Measurements from ENCODE around the gene GNG4.
"Not testable (repeated sequence)": the region's sequence is repeated elsewhere in the genome, so short reads cannot be mapped to it uniquely, and the experiment has no call there.

GNG4 gene

DNA sequence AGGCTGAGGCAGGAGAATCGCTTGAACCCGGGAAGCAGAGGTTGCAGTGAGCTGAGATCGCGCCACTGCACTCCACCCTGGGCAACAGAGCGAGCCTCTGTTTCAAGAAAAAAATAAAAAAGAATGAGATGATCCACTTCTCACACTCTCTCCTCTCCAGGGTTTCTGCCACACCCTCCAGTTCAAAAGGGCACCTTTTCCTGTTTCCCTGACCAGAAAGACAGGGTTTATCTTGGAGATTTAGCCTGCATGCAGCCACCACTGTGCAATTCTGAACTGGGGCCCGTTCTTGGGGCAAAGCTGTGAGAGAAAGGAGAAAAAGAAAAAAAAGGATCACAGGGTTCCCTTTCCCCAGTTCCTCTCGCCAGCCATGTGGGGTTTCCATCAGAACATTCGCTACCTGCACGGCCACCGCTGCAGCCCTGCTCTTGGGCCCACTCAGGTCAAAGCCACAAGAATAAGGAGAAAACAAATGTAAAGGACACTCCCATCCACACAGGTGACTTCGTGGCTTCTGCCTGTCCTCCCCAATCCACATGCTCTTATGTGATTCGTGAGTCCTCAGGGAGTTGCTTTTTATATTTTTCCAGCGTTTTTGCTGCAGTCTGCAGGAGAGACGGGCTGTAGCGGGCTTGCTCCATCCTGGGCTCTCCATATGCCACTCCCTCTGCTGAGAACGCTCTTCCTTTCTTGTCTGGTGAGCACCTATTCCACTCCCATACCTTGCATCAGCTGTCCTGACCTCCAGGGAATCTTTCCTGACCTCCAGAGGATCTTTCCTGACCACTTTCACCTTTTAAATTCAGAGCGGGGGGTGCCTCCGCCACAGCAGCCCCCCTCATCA lies 26.4 kb downstream of the GNG4 start:
- DNase-seq, result no peak

DNA sequence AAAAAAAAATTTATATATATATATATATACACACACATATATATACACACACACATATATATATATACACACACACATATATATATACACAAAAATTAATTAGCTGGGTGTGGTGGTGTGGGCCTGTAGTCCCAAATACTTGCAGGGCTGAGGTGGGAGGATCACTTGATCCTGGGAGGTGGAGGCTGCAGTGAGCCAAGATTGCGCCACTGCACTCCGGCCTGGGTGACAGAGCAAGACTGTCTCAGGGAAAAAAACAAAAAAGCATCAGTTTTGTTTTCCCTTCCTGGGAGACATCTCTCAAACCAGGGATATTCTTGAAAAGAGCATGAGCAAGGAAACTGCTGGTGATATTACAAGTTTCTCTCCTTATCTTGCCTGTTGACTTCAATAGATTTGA lies 30.4 kb downstream of the GNG4 start:
- not testable (repeated sequence) for DNase-seq

DNA sequence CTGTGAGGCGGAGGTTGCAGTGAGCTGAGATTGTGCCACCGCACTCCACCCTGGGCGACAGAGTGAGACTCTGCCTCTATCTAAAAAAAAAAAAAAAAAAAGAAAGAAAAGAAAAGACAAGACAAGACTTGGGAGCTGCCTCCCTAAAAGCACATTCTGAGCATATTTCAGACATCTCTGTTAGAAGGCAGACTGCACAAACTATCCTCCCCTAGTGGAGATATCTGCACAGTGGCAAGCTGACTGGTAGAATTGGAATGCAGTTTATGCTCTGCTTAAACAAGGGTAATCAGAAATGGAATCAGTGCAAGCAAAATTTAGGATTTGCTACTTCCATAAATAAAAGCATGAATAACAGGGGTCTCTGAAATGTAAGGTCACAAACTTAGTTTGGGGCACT lies 31.8 kb downstream of the GNG4 start:
- no peak for DNase-seq

DNA sequence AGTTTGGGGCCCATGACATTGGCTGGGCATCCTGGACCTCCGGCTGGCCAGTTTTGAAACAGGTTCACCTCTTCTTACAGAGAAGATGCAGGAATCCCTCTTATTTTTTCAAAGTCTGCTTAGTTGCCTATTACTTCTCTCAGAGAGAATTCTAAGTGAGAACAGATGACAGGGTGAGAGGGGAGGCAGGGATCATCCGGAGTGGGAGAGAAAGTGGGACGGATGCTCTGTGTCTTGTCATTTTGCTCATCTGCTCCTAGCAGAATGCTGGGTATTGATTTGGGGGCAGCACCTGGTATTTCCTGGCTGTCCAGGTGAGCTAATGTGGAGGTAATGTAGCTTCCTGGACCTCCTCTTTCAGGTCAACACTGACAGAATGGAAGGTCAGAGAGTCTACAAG lies 32.4 kb downstream of the GNG4 start:
- DNase-seq, result no peak

DNA sequence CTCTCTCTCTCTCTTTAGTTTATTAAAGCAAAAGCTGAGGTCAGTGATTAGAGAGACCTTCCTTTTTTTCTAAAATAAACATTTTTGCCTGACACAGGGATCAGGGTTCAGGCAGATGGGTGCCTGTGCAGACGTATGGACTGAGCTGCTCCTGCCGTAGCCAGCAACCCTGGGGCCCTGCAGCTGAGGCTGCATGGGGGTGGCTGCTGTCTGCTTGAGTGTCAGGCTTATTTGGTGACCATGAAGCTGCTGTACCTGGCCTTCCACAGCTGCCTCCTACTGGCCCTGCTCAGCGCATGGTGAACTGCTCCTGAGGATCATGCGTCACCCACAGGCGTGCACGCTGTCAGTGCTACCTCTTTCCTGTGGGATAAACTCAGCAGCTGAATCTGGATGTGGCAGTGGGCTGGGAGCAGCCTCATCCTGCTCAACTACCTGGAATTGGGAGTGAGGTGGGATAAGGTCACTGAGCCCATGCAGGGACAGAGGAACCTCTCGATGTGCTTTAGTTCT lies 35.1 kb downstream of the GNG4 start:
- no peak for DNase-seq

DNA sequence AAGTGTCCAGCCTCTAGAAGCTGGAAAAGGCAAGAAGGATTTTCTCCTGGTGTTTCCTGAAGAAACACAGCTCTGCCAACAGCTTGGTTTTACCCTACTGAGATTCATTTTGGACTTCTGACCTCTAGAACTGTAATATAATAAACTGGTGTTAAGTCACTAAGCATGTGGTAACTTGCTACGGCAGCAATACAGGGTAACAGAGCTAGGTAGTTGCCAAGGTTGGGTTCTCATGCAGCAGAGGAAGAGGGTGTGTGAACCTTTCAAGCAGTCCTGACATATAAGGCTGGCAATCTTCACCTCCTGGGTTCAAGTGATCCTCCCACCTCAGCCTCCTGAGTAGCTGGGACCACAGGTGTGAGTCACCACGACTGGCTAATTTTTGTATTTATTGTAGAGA lies 36.0 kb downstream of the GNG4 start:
- no peak for DNase-seq

DNA sequence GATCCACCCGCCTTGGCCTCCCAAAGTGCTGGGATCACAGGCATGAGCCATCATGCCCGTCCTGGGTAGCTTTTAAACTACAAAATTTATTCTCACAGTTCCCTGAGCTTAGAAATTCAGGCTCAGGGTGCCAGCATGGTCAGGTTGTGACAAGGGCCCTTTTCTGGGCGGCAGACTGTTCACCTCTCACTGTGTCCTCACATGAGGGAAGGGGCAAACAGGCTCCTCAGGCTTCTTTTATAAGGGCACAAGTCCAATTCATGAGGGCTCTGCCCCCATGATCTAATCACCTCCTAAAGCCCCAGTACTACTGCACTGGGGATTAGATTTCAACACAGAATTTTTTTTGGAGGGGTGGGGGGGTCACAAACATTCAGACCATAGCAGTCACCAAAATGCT lies 36.8 kb downstream of the GNG4 start:
- DNase-seq, result no peak

DNA sequence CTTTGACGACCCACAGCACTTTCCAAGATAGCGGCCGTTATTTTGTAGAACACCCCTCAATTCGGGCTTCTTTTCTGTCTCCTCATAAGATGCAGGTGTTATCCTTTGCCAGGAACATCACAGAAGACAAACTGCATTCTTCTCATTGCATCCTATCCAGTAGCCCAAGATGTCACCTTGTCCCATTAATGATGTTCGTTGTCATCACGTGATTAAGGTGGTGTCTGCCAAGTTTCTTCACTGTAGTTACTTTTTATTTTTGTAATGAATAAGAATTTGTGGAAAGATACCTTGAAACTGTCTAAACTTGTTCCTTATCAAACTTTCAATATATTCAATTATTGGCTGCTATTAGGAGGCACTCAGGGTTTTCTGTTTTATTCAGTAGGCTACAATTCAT lies 39.4 kb downstream of the GNG4 start:
- DNase-seq, result no peak

DNA sequence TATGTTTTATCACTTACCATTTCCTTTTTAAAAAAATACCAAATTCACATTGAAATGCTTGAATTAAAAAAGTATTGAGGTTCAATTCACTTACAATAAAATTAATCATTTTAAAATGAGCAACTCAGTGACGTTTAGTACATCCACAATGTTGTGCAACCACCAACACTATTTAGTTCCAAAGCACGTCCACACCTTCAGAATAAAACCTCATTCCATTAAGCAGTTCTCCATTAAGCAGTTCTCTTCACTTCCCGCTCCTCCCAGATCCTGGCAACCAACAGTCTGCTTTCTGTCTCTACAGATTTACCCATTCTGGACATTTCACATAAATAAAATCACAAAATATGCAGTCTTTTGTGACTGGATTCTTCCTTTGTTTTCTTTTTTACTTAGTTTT lies 41.3 kb downstream of the GNG4 start:
- no peak for DNase-seq

DNA sequence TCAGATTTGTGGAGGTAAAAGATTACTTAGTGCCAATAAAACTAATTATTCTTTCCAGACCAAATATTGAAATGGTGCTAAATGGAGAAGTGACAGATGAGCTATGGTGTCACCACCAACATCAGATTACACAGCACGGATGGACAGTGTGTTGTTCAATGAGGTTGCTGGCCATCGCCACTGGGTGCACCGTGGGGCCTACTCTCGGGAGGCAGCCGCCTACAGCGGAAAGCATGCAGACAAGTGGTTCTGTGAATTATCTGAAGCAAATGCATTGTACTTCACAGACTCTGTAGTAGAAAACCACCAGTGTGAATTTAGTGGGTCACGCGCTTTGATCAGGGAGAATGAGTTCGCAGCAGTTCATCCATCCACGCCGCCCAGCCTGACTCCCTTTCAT lies 42.3 kb downstream of the GNG4 start:
- DNase-seq, result no peak

DNA sequence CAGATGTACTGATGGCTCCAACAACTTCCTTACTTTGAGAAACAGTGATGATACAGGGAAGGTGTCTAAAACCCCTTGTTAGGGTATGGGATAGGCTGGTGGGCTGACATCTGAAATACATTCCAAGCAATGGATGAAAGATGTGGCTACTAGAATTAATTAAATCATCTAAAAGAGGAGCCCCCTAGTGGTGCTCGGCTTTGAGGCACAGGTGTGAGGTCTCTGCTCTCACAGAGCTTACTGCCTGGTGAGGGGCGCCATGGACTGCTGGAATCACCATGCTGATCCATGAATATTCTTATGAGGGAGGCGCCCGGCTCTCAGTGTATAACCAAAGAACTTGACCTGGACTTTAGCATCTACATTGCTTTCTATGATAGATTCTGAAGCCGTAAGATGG lies 48.5 kb downstream of the GNG4 start:
- DNase-seq, result peak; percentile 19

DNA sequence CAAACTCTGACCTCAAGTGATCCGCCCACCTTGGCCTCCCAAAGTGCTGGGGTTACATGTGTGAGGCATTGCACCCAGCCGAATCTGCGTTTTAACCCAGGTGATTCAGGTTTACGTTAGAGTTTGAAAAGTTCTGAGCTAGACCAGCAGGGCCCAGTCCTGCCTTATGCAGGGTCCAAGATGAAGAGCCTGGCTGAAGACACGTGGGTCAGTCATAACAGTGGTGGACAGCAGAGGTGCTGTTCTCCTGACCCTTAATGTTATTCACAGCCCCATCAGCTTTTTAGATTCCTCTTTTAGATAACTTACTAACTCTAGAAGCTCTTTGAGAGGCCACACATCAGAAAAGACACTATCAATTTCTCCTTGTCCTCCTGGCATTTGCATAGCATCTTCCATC lies 50.0 kb downstream of the GNG4 start:
- no peak for DNase-seq

DNA sequence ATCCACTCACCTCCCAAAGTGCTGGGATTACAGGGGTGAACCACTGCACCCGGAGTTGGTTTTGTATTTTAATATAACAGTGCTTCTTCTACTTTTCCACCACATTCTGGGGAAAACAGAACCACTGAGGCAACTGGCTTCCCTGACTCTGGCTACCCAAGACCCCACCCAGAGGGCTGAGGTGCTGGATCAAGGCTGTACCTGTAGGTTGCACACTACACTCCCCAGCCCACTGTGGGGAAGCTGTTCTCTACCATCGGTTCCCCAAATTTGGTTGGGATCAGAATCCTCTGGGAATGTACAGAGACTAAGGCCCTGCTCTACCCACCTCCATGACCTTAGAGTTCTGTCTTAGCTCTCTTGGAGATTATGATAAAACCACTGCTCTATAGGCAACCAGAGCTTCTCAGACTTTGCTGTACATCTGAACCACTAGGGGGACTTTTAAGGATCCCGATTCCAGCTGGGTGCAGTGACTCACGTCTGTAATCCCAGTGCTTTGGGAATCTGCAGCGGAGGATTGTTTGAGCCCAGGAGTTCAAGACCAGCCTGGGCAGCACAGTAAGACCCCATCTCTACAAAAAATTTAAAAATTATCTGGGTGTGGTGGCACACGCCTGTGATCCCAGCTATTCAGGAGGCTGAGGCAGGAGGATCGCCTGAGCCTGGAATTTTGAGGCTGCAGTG lies 51.6 kb downstream of the GNG4 start:
- DNase-seq, result no peak

DNA sequence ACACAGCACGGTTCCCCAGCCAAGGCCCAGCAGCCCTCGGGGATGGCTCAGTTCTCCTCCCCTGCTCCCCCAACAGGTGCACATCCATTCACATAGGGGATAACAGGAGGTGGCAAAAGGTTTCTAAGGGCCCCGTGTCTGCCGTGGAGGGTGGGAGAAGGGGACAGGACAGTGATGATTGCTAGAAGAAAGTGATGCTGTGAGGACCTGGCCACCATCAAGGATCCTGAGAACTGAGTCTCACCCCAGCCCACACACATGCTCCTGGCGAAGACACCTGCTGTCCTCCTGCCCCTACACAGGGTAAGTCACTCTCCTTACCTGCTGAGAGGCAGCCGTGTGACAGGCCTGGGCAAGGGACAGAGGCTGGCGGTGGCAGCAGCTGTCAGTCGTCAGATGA lies 54.5 kb downstream of the GNG4 start:
- DNase-seq, result no peak

DNA sequence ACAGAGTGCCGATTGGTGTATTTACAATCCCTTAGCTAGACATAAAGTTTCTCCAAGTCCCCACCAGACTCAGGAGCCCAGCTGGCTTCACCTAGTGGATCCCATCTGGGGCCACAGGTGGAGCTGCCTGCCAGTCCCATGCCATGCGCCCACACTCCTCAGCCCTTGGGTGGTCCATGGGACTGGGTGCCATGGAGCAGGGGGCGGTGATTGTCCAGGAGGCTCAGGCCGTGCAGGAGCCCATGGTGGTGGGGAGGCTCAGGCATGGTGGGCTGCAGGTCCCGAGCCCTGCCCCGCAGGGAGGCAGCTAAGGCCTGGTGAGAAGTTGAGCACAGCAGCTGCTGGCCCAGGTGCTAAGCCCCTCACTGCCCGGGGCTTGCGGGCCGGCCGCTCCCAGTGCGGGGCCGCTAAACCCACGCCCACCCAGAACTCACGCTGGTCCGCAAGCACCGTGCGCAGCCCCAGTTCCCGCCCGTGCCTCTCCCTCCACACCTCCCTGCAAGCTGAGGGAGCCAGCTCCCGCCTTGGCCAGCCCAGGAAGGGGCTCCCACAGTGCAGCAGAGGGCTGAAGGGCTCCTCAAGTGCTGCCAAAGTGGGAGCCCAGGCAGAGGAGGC lies 55.2 kb downstream of the GNG4 start:
- DNase-seq, result not testable (repeated sequence)

DNA sequence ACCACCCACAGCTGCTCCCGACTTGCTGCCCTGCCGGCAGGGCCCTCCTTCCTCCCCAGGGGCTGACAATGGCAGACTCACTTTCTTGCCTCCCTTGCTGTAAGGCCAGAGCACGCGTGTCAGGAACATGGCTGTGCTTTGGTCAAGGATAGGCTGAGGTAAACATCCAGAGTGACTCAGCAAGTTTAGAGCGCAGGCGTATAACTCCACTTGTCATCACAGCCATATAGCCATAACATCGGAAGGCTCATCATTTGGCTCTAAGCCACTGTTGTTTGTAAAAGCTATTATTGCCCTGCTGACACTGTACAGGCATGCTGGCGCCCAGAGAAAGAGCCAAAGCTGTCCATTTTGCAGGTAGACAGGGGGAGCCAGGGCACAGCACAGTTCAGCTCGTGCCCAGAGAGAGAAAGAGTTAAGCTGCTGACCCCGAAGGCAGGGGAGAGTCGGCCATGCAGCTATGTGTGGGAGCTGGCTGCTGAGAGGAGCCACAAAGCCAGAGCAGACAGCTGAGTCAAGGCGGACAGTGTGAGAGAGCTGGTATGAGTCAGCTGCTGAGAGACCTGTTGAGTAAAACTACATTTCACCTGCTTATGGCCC lies 60.6 kb downstream of the GNG4 start:
- no peak for DNase-seq

DNA sequence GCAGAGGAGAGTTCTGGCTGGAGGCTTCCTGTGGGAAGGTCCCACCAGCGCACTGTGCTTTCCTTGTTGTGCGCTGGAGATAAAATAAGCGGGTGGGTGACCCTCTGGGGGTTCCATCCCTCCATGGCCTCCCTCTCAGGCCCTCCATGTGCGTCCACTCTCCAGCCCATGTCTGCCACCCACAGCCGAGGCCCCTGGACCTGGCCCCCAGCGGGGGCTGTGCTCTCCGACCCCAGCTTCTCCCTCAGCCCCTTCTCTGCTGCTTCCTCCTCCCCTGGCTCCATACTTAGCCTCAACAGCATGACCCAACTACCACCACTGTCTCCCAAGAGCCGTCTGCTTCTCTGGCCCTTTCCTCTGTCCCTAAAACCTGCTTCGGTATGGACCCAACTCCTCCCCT lies 61.4 kb downstream of the GNG4 start:
- DNase-seq, result no peak

DNA sequence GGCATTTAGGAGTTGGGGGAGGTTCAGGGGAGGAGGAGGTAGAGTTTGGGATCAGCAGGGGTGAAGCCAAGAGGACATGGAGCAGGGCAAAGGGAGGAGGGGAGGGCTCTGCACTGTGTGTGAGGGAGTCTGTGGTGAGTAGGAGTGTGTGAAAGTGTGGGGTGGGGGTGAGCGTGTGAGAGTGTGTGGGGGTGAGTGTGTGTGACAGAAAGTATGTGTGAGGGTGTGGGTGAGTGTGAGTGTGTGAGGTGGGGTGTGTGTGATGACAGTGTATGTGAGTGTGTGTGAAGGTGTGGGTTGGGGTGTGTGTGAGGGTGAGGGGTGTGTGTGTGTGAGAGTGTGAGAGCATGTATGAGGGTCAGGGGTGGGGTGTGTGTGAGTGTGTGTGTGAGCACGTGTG lies 62.6 kb downstream of the GNG4 start:
- DNase-seq, result no peak

DNA sequence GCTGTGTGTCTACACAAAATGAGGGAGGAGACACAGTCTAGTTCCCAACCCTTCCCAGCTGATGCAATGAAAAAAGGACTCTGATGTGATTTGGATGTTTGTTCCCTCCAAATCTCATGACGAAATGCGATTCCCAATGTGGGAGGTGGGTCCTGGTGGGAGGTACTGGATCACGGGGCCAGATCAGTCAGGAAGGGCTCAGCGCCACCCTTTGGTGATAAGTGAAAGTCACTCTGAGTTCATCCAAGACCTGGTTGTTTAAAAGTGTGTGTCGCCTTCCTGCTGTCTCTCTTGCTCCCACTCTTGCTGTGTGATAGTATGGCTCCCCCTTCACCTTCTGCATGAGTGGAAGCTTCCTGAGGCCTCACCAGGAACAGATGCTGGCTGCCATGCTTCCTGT lies 63.2 kb downstream of the GNG4 start:
- DNase-seq, result no peak

DNA sequence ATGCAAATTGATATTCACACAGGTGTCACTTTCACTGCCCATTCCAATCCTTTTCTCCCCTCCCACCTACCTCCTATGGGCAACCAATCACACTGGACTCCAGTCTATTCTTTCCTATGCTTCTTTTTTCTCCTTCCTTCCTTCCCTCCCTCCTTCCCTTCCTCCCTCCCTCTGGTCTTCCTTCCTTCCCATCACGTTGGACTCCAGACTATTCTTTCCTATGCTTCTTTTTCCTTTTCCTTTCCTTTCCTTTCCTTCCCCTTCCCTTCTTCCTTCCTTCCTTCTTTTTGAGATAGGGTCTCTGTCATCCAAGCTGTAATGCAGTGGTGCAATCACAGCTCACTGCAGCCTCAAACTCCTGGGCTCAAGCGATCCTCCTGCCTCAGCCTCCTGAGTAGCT lies 64.6 kb downstream of the GNG4 start:
- DNase-seq, result no peak

DNA sequence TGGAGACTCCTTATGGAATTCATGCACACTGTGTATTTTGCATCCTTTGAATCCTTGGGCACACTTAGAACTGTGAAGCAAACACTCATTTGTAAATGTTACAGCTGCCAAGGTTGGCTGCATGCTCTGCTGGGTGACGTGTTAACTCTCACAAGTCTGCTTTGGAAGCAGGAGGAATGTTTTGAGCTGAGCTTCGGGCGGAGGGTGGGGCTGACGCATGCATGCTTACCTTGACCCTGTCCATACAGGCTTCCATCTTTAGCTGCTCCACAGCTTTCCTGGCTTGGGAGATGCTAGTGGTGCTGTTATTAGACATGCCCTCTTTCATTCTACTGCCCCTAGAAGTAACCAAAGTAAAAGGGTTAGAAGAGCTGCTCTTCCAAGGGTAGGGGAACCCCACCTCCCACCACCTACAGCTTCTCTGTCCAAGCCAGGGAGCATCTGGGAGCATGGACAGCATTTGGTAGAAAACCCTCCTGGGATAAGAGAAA lies 66.0 kb downstream of the GNG4 start:
- no peak for DNase-seq

DNA sequence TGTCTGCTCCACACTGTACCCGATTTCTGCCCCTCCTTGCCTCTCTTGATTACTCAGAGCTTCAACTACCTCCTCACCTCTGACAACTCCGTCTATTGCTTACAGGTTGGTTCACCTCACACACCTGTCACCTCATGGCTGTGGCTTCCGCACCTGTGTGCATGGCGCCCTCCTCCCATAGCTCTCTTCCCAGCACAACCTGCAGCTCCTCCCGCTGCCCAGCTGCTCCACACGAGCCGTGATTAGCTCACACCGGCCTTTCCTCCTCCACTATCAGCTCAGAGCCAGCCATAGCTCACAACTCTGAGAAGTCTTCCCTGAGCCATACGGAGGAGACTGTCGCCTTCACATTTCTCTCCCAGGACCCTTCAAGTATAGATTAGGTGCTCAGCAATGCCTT lies 67.5 kb downstream of the GNG4 start:
- DNase-seq, result no peak

DNA sequence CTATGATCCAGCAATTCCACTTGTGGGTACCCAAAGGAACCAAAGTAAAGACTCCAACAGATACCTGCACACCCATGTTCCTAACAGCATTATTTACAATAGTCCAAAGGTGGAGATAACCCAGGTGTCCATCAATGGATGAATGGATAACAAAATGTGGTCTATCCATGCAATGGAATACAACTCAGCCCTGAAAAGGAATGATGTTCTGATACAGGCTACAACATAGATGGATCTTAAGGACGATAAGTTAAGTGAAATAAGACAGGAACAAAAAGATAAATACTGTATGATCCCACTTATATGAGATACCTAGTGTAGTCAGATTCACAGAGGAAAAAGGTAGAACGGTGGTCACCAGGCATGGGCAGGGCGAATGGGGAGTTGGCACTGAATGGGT lies 69.7 kb downstream of the GNG4 start:
- no peak for DNase-seq

DNA sequence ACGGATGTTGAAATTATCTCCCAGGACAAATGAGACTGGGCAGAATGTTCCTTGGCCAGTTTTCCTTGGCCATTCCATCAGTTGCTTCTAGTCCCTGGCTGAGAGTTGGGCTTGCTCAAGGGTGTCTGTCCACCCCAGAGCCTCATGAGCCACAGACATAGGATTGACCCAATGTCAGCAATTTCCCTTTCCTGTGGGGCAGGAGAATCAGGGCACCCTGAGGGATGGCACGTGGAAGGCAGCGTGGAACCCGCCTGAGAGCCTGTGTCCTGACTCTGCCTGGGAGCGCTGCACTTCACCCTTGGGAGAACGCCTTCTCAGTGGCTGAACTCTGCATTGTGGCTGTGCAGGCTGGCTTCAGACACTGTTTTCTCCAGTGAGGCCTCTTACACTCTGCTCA lies 74.0 kb downstream of the GNG4 start:
- DNase-seq, result no peak

Measured in stimulated activated CD4-positive, alpha-beta T cell treated with anti-CD3 and anti-CD28 coated beads, Interleukin-12 subunit alpha, Interleukin-12 subunit beta, amount 100 ng/mL, for 4 hours (primary cell).